ENCODE results near the gene PEDS1. TPM values are rescaled to one million over a fixed set of nuclear protein-coding genes. Genes with fewer than 3 reads are reported as not detected.
A peak's percentile ranks its signal among the peaks of the same experiment; 100 is the strongest.

PEDS1 gene
- total and polyA plus RNA-seq, 2 of the 13 experiments (the other 11 are each of a cell fraction or from before 2014, with no cell fraction given): 30.5 to 93.9 TPM

DNA sequence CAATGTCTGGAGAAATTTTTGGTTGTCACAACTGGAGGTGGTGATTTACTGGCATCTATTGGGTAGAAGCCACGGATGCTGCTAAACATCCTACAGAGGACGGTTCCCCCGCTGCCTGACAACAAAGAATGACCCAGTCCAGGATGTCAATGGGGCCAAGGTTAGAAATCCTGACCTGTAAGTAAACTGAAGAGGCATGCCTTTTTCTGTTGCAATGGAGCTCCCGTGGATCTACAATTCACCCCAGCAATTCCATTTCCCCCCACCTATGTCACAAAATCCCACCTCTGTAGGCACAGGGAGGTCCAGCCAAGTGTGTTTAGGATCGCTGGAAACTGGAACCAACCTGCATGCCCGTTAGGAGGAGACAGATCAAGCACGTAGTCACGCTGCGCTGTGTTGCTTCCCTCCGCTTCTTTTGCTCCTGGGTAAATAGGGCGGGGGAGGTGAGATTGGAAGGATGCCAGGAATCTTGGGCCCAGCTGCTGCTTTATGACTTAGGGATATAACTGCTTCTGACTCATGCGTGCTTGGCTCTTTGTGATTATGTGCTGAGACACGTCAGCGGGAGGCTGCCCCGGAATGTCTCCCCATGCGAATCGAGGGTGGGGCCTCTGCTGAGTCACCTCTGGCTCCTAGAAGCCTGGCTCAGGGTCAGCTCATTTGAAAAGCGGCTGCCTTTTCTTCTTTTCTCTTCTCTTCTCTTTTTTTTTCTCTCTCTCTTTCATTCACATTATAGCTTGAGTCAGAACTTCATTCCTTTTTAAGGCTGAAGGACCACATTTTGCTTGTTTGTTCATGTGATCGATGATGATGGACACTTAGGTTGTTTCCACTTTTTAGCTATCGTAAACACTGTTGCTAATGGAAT is 12.4 kb upstream of the PEDS1 start (continued):
- TF ChIP-seq ZHX2 (IDR thresholded peaks at IDR 0.05; ENCODE audit: low read depth): peak; percentile 82
- no peak for TF ChIP-seq ZHX2 (CRISPR knock-in tag; IDR thresholded peaks at IDR 0.05; ENCODE audit: borderline replicate concordance)
- TF ChIP-seq ZFAT (CRISPR knock-in tag; conservative IDR thresholded peaks at IDR 0.05): no peak
- TF ChIP-seq TGIF2 (CRISPR knock-in tag; IDR thresholded peaks at IDR 0.05): peak; percentile 98
- peak; percentile 94 for TF ChIP-seq ZNF281 (CRISPR knock-in tag; IDR thresholded peaks at IDR 0.05; ENCODE audit: borderline replicate concordance)
- TF ChIP-seq, protein P1, sequence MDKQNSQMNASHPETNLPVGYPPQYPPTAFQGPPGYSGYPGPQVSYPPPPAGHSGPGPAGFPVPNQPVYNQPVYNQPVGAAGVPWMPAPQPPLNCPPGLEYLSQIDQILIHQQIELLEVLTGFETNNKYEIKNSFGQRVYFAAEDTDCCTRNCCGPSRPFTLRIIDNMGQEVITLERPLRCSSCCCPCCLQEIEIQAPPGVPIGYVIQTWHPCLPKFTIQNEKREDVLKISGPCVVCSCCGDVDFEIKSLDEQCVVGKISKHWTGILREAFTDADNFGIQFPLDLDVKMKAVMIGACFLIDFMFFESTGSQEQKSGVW (CRISPR knock-in tag; IDR thresholded peaks at IDR 0.05; ENCODE audit: borderline replicate concordance): no peak
- TF ChIP-seq, protein P2, sequence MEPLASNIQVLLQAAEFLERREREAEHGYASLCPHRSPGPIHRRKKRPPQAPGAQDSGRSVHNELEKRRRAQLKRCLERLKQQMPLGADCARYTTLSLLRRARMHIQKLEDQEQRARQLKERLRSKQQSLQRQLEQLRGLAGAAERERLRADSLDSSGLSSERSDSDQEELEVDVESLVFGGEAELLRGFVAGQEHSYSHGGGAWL (CRISPR knock-in tag; IDR thresholded peaks at IDR 0.05): peak; percentile 87
- peak; percentile 66; the same call in 1 of the 2 replicates for TF ChIP-seq MIER2 (CRISPR knock-in tag; IDR thresholded peaks at IDR 0.05)
- TF ChIP-seq CENPT (CRISPR knock-in tag; IDR thresholded peaks at IDR 0.05; ENCODE audit: low read depth): peak; percentile 51; the same call in 1 of the 2 replicates
- TF ChIP-seq, protein P3, sequence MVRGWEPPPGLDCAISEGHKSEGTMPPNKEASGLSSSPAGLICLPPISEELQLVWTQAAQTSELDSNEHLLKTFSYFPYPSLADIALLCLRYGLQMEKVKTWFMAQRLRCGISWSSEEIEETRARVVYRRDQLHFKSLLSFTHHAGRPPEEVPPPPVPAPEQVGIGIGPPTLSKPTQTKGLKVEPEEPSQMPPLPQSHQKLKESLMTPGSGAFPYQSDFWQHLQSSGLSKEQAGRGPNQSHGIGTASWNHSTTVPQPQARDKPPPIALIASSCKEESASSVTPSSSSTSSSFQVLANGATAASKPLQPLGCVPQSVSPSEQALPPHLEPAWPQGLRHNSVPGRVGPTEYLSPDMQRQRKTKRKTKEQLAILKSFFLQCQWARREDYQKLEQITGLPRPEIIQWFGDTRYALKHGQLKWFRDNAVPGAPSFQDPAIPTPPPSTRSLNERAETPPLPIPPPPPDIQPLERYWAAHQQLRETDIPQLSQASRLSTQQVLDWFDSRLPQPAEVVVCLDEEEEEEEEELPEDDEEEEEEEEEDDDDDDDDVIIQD (CRISPR knock-in tag; IDR thresholded peaks at IDR 0.05; ENCODE audit: low read depth): peak; percentile 82
- TF ChIP-seq XBP1 (CRISPR knock-in tag; IDR thresholded peaks at IDR 0.05): peak; percentile 99
- peak; percentile 90; the same call in 1 of the 2 replicates for TF ChIP-seq CHD4 (IDR thresholded peaks at IDR 0.05; ENCODE audit: borderline replicate concordance, low read length)
- peak; percentile 94; the same call in 1 of the 2 replicates for TF ChIP-seq JUNB (CRISPR knock-in tag; IDR thresholded peaks at IDR 0.05; ENCODE audit: borderline replicate concordance)
- TF ChIP-seq NCOA1 (CRISPR knock-in tag; IDR thresholded peaks at IDR 0.05): no peak; the same call in 1 of the 2 replicates
- peak; percentile 96; the same call in 1 of the 2 replicates for TF ChIP-seq ZNF749 (CRISPR knock-in tag; IDR thresholded peaks at IDR 0.05; ENCODE audit: borderline replicate concordance)

Data from HepG2 (cell line).